Kidney capillary endothelial cell (primary cell): ENCODE measurements around the gene ATP8A1.

Experiments used
- DNase-seq: peaks from one replicate; pipeline ENCODE4 v3.0.0-alpha.2; 2018; ENCODE audit warnings: low spot score

ATP8A1 gene

DNA sequence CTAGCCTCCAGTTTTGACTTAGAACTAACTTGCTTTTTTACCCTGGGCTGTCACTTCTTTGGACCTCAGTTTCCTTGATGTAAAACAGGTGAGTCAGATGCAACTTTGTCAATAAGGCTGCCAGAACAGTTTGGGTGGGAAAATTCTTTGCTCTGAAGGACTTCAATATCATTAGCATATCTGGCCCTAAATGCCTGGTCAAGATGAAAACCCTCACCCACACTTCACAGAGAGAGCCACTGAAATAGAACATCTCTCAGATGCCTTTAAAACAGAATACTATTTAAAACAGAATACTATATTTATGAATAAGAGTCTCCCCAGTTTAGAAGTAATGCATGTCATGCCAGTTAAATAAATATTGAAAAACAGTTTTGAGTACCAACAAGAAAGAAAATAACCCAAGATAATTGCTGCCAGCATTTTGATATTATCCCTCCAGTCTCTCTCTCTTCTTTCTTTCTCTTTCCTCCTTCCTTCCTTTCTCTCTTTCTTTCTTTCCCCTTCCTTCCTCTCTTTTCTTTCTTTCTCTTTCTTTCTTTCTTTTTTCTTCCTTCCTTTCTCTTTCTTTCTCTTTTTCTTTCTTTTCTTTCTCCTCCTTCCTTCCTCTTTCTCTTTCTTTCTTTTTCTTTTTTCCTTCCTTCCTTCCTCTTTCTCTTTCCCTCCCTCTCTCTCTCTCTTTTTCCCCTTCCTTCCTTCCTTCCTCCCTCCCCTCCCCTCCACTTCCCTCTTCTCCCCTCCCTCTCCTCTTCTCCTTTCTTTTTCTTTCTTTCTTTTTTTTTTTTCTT lies 292.4 kb downstream of the ATP8A1 start:
- DNase-seq, result no peak

DNA sequence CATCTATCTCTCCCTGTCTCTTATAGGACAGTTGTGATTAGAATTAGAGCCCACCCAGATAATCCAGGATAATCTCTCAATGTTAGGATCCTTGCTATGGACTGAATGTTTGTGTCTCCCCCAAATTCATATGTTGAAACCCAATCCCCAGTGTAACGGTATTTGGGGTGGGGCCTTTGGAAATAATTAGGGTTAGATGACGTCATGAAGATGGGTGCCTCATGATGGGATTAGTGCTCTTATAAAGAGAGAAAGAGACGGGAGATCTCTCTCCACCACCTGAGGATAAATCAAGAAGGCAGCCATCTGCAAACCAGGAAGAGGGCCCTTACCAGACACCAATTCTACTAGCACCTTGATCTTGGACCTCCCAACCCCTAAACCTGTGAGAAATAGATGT lies 293.3 kb downstream of the ATP8A1 start:
- DNase-seq, result no peak

DNA sequence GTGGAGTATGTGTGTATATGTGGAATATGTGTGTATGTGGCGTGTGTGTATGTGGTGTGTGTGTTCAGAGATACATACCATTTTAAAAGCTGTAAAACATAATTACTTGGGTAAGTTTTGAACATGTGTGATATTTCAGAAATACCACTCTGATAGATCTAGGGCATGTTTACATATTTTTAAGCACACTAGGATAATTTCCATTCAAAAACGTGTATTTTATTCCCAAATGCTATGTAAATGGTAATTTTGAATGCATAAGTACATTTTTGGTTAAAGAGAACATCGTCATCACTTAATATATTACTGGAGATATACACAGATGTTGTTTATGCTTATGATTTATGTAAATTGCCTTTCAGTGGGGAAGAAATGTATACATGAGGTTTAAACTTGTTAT lies 294.3 kb downstream of the ATP8A1 start:
- DNase-seq, result no peak

DNA sequence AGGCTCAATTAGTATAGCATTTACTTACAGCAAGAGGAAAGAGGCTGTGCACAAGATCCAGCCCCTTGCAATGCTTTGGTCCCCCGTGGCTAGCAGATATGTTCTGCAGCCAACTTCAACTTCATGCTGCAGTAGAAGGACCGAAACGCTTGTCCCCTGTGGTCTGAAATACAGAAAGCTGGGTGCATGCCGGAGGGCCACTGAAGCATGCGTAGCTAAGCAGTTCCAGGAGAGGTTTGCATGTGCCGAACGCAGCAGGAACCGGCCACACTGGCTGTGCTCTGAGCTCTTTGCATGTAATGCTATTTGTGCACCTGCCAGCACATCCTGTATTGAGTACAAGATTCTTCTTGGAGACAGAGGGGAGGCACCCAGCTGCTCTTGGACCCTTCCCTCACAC lies 295.4 kb downstream of the ATP8A1 start:
- no peak for DNase-seq

DNA sequence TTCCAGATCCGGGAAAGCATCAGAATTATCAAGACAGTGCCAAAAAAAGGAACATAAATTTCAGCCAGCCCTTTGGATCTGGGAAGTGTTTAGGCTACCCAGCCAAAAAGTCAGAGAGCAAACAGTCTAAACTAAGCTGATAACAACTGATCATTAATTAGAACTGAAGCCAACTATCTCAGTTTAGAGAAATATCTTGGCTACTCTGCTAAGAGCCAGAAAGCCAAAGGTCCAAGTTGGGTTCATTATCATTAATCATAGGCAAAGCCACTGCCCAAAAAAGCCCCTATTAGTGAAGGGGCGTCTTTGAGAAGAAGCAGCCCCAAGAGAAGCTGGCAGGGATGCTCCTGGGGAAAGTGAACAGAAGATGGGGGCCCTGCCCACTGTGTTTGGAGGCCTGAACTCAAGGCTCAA lies 296.6 kb downstream of the ATP8A1 start:
- DNase-seq, result no peak

DNA sequence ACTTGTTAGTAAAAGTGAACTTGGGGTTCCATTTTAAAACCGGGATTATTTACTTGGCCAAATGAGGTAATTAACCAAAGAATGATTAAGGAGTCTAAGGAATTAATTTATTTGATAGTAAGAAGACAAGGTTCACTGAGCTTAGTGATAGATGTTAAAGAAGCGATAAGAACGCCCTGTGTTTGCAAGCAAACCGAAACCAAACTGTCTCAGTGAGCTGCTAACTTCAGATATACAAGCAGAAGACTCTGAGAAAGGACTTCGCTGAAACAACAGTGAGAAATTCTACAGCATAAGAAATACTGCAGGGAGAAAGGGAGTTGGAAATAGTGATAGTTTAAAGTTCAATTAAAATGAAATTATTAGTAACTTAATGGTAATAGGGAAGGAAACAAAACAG lies 297.2 kb downstream of the ATP8A1 start:
- DNase-seq, result no peak
